WTC11 (cell line): ENCODE measurements around the gene MOB3B.

Source experiments
- CTCF ChIP-seq: fragments of 200-600 bp; IDR thresholded peaks from 2 replicates; pipeline ENCODE4 v1.8.0; 2022; ENCODE audit warnings: antibody characterized with exemption
- E2F5 ChIP-seq: sonication (generic); formaldehyde crosslinking; IDR thresholded peaks from 2 replicates; pipeline ENCODE4 v1.8.1; 2022; ENCODE audit warnings: mild to moderate bottlenecking, moderate library complexity, missing genetic modification reagents
- ETV6 ChIP-seq: sonication (generic); formaldehyde crosslinking; IDR thresholded peaks from 2 replicates; pipeline ENCODE4 v1.8.1; 2022; ENCODE audit warnings: mild to moderate bottlenecking, missing genetic modification reagents
- JUN ChIP-seq: sonication (generic); formaldehyde crosslinking; IDR thresholded peaks from 2 replicates; pipeline ENCODE4 v1.8.0; 2023; ENCODE audit warnings: mild to moderate bottlenecking, missing genetic modification reagents
- PREB ChIP-seq: sonication (generic); formaldehyde crosslinking; IDR thresholded peaks from 2 replicates; pipeline ENCODE4 v1.8.1; 2022; ENCODE audit warnings: mild to moderate bottlenecking, missing genetic modification reagents, moderate library complexity, borderline replicate concordance
- TCF7 ChIP-seq: sonication (generic); formaldehyde crosslinking; IDR thresholded peaks from 2 replicates; pipeline ENCODE4 v1.8.0; 2022; ENCODE audit warnings: mild to moderate bottlenecking, low read depth, missing genetic modification reagents, moderate library complexity
- ZNF423 ChIP-seq: fragments of 250-450 bp; sonication (Bioruptor Pico); IDR thresholded peaks from 2 replicates; pipeline ENCODE4 v2.1.2; 2022; ENCODE audit warnings: mild to moderate bottlenecking, moderate library complexity

- TF ChIP-seq PREB, result no peak
- no peak for TF ChIP-seq ZNF423 (CRISPR knock-in tag)
- TF ChIP-seq CTCF, result no peak
- no peak for TF ChIP-seq ETV6
- no peak for TF ChIP-seq JUN (CRISPR knock-in tag)
- TF ChIP-seq TCF7, result no peak
- no peak for TF ChIP-seq E2F5
Measured at GRCh38 chr9:27429917-27430316, 99.7 kb downstream of the MOB3B start.
